ENCODE data around the gene BAIAP2L1.

The BAIAP2L1 gene

GRCh38 chr7:98406827-98407226 is 5.9 kb upstream of the BAIAP2L1 start:
- no peak overlapping the region for H3K4me3 ChIP-seq (ENCODE audit: low read depth, low read length)
- TF ChIP-seq CTCF (IDR thresholded peaks at IDR 0.05; ENCODE audit: borderline replicate concordance, insufficient read depth, low read depth, low read length), result no peak

DNA sequence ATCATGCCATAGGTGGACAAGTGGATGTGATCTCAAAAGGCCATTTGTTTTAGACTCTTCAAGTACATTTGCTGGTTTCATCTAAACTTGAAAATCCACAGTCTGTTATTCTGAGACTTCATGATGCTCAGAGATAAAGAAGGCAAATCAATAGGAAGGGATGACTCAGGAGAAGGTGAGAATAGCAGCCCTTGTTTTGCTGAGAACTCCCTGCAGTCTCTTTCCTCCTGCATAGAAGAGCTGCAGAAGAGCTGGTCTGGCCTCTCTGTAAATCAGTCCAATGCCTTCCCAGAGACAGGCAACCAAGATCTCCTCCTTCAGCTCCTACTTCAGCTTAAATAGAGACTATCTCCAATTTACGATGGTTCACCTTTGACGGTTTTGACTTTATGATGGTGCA is 4.0 kb upstream of the BAIAP2L1 start:
- no peak overlapping the region for H3K4me3 ChIP-seq (ENCODE audit: low read depth, low read length)
- no peak for TF ChIP-seq CTCF (IDR thresholded peaks at IDR 0.05; ENCODE audit: borderline replicate concordance, insufficient read depth, low read depth, low read length)

GRCh38 chr7:98399890-98400541 is 874 bp downstream of the BAIAP2L1 start:
- peak overlapping the region; percentile 86 for H3K4me3 ChIP-seq (ENCODE audit: low read depth, low read length)
- no peak for TF ChIP-seq CTCF (IDR thresholded peaks at IDR 0.05; ENCODE audit: borderline replicate concordance, insufficient read depth, low read depth, low read length)

GRCh38 chr7:98399462-98399861 is 1.4 kb downstream of the BAIAP2L1 start:
- TF ChIP-seq CTCF (IDR thresholded peaks at IDR 0.05; ENCODE audit: borderline replicate concordance, insufficient read depth, low read depth, low read length), result no peak

DNA sequence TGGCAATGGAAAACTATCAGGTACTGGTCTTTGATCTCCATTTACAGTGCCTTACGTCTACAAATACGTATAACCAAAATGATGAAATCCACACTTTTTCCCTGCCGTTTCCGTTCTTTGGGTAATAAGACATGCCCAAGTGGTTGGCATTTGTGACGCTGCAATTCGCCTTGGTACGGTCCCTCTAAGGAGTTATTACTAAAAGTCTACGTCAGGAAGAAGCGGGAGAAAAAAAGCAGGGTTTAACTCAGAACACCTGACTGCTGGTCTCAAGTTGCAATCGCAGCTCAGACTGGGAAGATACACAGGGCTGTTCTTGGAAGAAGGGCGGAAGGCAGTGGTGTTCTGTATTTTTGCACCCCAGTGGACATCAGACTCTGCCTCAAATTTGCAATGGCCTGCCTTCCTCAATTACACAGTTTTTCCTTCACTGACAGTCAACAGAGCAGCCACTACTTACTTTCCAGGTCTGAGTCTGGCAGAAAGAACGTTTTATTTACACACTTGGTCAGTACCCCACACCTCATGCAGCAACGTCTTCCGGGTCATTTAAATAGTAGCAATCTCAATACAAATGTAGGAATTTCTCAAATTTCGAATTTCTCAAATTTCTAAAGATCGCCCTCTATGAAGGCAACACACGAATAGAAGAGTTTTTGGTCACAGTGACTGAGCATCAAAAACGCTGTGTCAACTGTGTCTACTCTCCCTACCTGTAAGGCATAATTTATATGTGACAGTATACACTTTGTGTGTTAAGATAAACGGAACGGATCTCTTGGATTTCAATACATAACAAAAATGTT is 2.1 kb downstream of the BAIAP2L1 start:
- H3K4me3 ChIP-seq (ENCODE audit: low read depth, low read length), result peak overlapping the region; percentile 40
- no peak for TF ChIP-seq CTCF (IDR thresholded peaks at IDR 0.05; ENCODE audit: borderline replicate concordance, insufficient read depth, low read depth, low read length)

More at GRCh38 chr7:98399462-98399861, 1.4 kb downstream of the BAIAP2L1 start:
- peak overlapping the region; percentile 86 for H3K4me3 ChIP-seq (ENCODE audit: low read depth, low read length)

DNA sequence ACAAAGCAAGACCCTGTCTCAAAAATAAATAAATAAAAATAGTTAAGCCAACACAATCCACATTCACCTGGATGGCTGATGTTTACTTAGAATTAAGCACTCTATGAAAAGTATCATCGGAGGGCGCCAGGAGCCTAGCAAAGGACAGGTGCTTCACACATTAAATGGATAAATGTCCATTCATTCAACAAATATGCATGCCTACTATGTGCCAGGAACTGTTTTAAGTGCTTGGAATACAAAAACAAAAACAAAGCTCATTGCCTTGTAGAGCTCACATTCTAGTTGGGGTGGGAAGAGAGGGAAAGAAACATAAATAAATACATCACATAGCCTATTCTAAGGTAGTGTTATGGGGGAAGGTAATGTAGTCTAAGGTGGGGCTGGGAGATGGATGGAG is 4.1 kb downstream of the BAIAP2L1 start:
- no peak for TF ChIP-seq CTCF (IDR thresholded peaks at IDR 0.05; ENCODE audit: borderline replicate concordance, insufficient read depth, low read depth, low read length)
- no peak overlapping the region for H3K4me3 ChIP-seq (ENCODE audit: low read depth, low read length)

DNA sequence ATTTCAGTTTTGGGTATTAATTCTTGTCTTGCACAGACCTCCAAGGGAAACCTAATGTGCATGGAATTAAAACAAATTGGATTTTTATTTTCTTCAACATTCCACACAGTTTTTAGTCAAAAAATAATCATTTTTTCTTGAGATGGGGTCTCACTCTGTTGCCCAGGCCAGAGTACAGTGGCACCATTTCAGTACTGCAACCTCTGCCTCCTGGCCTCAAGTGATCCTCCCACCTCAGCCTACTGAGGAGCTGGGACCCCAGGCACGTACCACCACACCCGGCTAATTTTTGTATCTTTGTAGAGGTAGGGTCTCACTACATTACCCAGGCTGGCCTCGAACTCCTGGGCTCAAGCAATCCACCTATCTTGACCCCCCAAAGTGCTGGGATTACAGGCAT is 4.9 kb downstream of the BAIAP2L1 start:
- no peak for TF ChIP-seq CTCF (IDR thresholded peaks at IDR 0.05; ENCODE audit: borderline replicate concordance, insufficient read depth, low read depth, low read length)
- no peak overlapping the region for H3K4me3 ChIP-seq (ENCODE audit: low read depth, low read length)

All from GM12875 (cell line).